ENCODE measurements around the gene DIRAS1. TPM values are rescaled to one million over a fixed set of nuclear protein-coding genes. Genes with fewer than 3 reads are reported as not detected.
A peak's percentile ranks its signal among the peaks of the same experiment; 100 is the strongest.

DIRAS1 gene
- total and polyA plus RNA-seq, 2 of the 8 experiments (the other 6 are each of a cell fraction or from before 2014, with no cell fraction given), result 20.2 to 22.3 TPM

GRCh38 chr19:2723747-2724146, 2.6 kb upstream of the DIRAS1 start:
- Histone ChIP-seq H3K56ac (replicated peaks; ENCODE audit: insufficient read length, low read depth, low read length) (no peak overlapping the region), H3K27me3 (replicated peaks in 1 of 4; ENCODE audit: control insufficient read depth in 3 of 4, extremely low read depth in 1 of 4, insufficient read depth in 3 of 4, low read length in 3 of 4) (peaks cover 0 to 7% (median 3%) of the 10 kb centered on the region in 4 experiments; a peak in 4 of 7 replicates), H3K79me2 (ENCODE audit: control insufficient read depth in 1 of 2, insufficient read depth in 2 of 2, low read length in 2 of 2) (no peaks in the 10 kb centered on the region), H3K9ac (replicated peaks in 1 of 4; ENCODE audit: extremely low read depth in 1 of 4, low read depth in 3 of 4, low read length in 3 of 4) (no peak overlapping the region), H2AFZ (ENCODE audit: low read length) (no peak overlapping the region), H4K8ac (ENCODE audit: extremely low read depth, insufficient read depth, low read length) (peak overlapping the region; percentile 79; the same call in 1 of the 2 replicates), H3K4me3 (ENCODE audit: extremely low read depth in 1 of 4, insufficient read depth in 2 of 4, low read depth in 3 of 4, low read length in 4 of 4) (no peak overlapping the region), H3K9me3 (ENCODE audit: insufficient read depth in 2 of 2, low read depth in 1 of 2, low read length in 1 of 2) (no peaks in the 10 kb centered on the region), H3K27ac (ENCODE audit: low read depth, low read length) (no peak overlapping the region), H4K5ac (ENCODE audit: insufficient read length, low read depth, low read length) (no peak overlapping the region), H2BK5ac (ENCODE audit: low read depth, low read length) (no peak overlapping the region), H3K79me1 (ENCODE audit: low read depth, low read length) (no peaks in the 10 kb centered on the region), H2AK5ac (ENCODE audit: low read depth, low read length) (no peak overlapping the region), H3K23me2 (ENCODE audit: low read depth, low read length) (peaks cover 12% of the 10 kb centered on the region; the same call in 1 of the 2 replicates), H3K36me3 (ENCODE audit: control insufficient read depth in 2 of 4, insufficient read depth in 4 of 4, low read length in 3 of 4) (no peaks in the 10 kb centered on the region), H2BK20ac (ENCODE audit: low read length) (no peak overlapping the region), H4K91ac (replicated peaks; ENCODE audit: insufficient read length, low read length) (no peak overlapping the region), H2BK15ac (ENCODE audit: low read length) (no peak overlapping the region), H2BK12ac (ENCODE audit: low read depth, low read length) (no peak overlapping the region), H3K4me2 (ENCODE audit: insufficient read depth in 1 of 2, low read depth in 2 of 2, low read length in 2 of 2) (no peak overlapping the region), H3K4me1 (replicated peaks in 1 of 4; ENCODE audit: control insufficient read depth in 3 of 4, insufficient read depth in 4 of 4, low read length in 3 of 4) (peaks cover 0 to 20% (median 6%) of the 10 kb centered on the region in 4 experiments; a peak in 6 of 7 replicates), H2BK120ac (replicated peaks; ENCODE audit: low read depth, low read length) (no peak overlapping the region), H3K14ac (ENCODE audit: insufficient read length) (no peak overlapping the region), H3K18ac (ENCODE audit: extremely low read depth, low read length) (no peak overlapping the region), H3K23ac (ENCODE audit: insufficient read length) (no peak overlapping the region), H4K20me1 (replicated peaks in 1 of 2; ENCODE audit: control insufficient read depth in 1 of 2, insufficient read depth in 2 of 2, low read length in 2 of 2) (peaks cover 0 to 2% of the 10 kb centered on the region in 2 experiments), H3K4ac (replicated peaks; ENCODE audit: insufficient read length, low read depth, low read length) (no peak overlapping the region)
- ChIA-PET POLR2A (ENCODE audit: partially characterized antibody) (interaction anchor here (0.7 to 2.0 kb wide), 7 partner anchors 9 to 247 kb away, joined by 3 to 6 read pairs (median 3); partner anchors contain the start of genes GADD45B and ZNF555), CTCF (ENCODE audit: partially characterized antibody) (interaction anchor here (0.8 to 3.2 kb wide), 7 partner anchors 12 to 88 kb away, joined by 3 to 16 read pairs (median 4); no protein-coding TSS in a partner anchor)
- FAIRE-seq (no peak), DNase-seq (ENCODE audit: low read depth in 1 of 2, low spot score in 2 of 2) (no peak)
- 91% methylated on average over 12 of the region's 14 CpGs; no CpG with 5 or more reads in 1 of the 2 experiments for WGBS, 2 experiments (ENCODE audit: extremely low coverage in 1 of 2, insufficient coverage in 1 of 2, insufficient read length in 1 of 2, insufficient replicate concordance in 2 of 2, low coverage in 1 of 2, low lambda C conversion rate in 2 of 2, missing lambda C conversion rate in 1 of 2)
- TF ChIP-seq CBX5 (IDR thresholded peaks at IDR 0.05; ENCODE audit: low read depth, low read length), result no peak
- no peak for TF ChIP-seq GABPA (IDR thresholded peaks at IDR 0.05; ENCODE audit: borderline replicate concordance, insufficient read depth, low read length)
- no peak for TF ChIP-seq ZNF274 (IDR thresholded peaks at IDR 0.05; ENCODE audit: borderline replicate concordance, extremely low read depth, low read length)
- TF ChIP-seq CHD2 (IDR thresholded peaks at IDR 0.05; ENCODE audit: low read length), result no peak
- TF ChIP-seq HDAC2 (IDR thresholded peaks at IDR 0.05; ENCODE audit: borderline replicate concordance in 1 of 2, low read depth in 2 of 2, low read length in 2 of 2), result no peak
- TF ChIP-seq KDM5A (IDR thresholded peaks at IDR 0.05; ENCODE audit: low read length), result no peak
- TF ChIP-seq NANOG (IDR thresholded peaks at IDR 0.05; ENCODE audit: insufficient read depth, low read depth, low read length, poor library complexity, severe bottlenecking), result no peak
- no peak for TF ChIP-seq GTF2F1 (IDR thresholded peaks at IDR 0.05; ENCODE audit: borderline replicate concordance, low read depth, low read length)
- no peak for TF ChIP-seq PHF8 (conservative IDR thresholded peaks at IDR 0.05; ENCODE audit: low read depth, low read length)
- no peak for TF ChIP-seq YY1 (IDR thresholded peaks at IDR 0.05; ENCODE audit: low read depth, low read length)
- TF ChIP-seq TAF1 (IDR thresholded peaks at IDR 0.05; ENCODE audit: low read depth, low read length), result no peak
- no peak for TF ChIP-seq RFX5 (IDR thresholded peaks at IDR 0.05; ENCODE audit: borderline replicate concordance, low read depth, low read length)
- no peak for TF ChIP-seq BRCA1 (IDR thresholded peaks at IDR 0.05; ENCODE audit: low read depth, low read length)
- no peak for TF ChIP-seq SP4 (IDR thresholded peaks at IDR 0.05; ENCODE audit: low read length)

Data from H1 (cell line).